Astrocyte (in vitro differentiated cells and primary cell): ENCODE data around the gene KCNG4.

Source experiments
- EZH2 ChIP-seq: IDR thresholded peaks from 2 replicates; pipeline ENCODE4 v1.6.1; 2012; ENCODE audit warnings: mild to moderate bottlenecking, low read length, inconsistent platforms; ENCODE audit not compliant: insufficient read depth
- TF ChIP-seq, protein P1 (sequence below): IDR thresholded peaks from 2 replicates; pipeline ENCODE4 v1.5.1; 2011; ENCODE audit warnings: low read depth, mild to moderate bottlenecking, inconsistent platforms, low read length, moderate library complexity; ENCODE audit not compliant: insufficient read depth

DNA sequence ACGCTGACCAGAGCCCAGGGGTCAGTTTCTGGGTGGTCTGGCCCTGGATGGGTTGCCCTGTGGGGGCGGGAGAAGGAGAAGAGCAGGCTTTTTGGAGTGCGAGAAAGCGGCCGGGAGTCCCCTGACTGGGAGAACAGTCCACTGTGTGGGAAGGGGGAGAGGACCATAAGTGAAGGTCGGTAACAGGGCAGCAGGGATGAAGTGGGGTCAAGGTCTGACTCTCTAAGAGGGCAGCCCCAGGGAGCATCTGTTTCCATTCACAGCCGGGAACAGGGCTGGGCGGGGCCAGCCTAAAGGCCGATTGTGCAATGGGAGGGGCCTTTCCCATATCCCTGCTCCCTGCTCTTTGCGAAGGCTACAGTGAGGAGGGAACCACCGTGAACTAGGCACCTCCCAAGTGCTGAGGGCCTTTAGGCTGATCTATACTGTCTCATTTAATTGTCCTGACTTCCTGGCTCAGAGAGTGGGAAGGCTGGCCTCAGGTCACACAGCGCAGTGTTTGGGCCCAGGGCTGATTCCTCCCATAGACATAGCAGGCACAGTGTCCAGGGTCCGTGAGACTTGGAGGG is 44.4 kb upstream of the KCNG4 start:
- TF ChIP-seq, protein P1, sequence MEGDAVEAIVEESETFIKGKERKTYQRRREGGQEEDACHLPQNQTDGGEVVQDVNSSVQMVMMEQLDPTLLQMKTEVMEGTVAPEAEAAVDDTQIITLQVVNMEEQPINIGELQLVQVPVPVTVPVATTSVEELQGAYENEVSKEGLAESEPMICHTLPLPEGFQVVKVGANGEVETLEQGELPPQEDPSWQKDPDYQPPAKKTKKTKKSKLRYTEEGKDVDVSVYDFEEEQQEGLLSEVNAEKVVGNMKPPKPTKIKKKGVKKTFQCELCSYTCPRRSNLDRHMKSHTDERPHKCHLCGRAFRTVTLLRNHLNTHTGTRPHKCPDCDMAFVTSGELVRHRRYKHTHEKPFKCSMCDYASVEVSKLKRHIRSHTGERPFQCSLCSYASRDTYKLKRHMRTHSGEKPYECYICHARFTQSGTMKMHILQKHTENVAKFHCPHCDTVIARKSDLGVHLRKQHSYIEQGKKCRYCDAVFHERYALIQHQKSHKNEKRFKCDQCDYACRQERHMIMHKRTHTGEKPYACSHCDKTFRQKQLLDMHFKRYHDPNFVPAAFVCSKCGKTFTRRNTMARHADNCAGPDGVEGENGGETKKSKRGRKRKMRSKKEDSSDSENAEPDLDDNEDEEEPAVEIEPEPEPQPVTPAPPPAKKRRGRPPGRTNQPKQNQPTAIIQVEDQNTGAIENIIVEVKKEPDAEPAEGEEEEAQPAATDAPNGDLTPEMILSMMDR: no peak
- no peak for TF ChIP-seq EZH2
